B cell (primary cell): Measurements from ENCODE around the gene PLPP2. TPM values are rescaled to one million over a fixed set of nuclear protein-coding genes. Genes with fewer than 3 reads are reported as not detected.
A peak's percentile ranks its signal among the peaks of the same experiment; 100 is the strongest.

Experiments
- ATAC-seq: fragments of 200-7000 bp; cut with Tn5 transposase; one replicate; pipeline ENCODE4 v1.10.0; 2021; ENCODE audit warnings: low read depth, mild to moderate bottlenecking, moderate number of reproducible peaks, moderate library complexity
- CTCF ChIA-PET: fragments of 350-600 bp; sonication (Branson Sonifier 250); formaldehyde crosslinking; loops from one replicate; lab custom pipeline; 2021; ENCODE audit warnings: antibody characterized with exemption, inconsistent platforms; lab: Charles Lee
- POLR2A ChIA-PET: fragments of 350-600 bp; sonication (Branson Sonifier 250); formaldehyde crosslinking; loops from one replicate; lab custom pipeline; 2021; ENCODE audit warnings: antibody characterized with exemption; lab: Charles Lee
- DNase-seq: peaks from one replicate; pipeline ENCODE4 v3.0.0; 2013
- H2AFZ ChIP-seq: 2 replicates; pipeline ENCODE4 v1.6.1; 2012; ENCODE audit warnings: mild to moderate bottlenecking, low read depth, low read length; ENCODE audit not compliant: insufficient read depth, poor library complexity, severe bottlenecking
- H3K27ac ChIP-seq, 2 donors: 1 replicate in 1 of 2; 2 replicates in 1 of 2; pipeline ENCODE4 v1.5.1; 2012 to 2013; ENCODE audit warnings: low read length in 2 of 2, mild to moderate bottlenecking in 2 of 2, moderate library complexity in 1 of 2
- H3K27me3 ChIP-seq, 4 experiments: fragments of 200-600 bp in 1 of 4; sonication (generic) in 1 of 4; replicated peaks in 1 of 4; 1 replicate in 2 of 4; 2 replicates in 2 of 4; pipeline versions ENCODE4 v1.6.1 to v1.7.0; 2013 to 2016; ENCODE audit warnings: low read length in 3 of 4, mild to moderate bottlenecking in 2 of 4, mixed read lengths in 1 of 4, moderate library complexity in 1 of 4; ENCODE audit not compliant: insufficient read depth in 4 of 4, control insufficient read depth in 3 of 4; ENCODE audit errors: control extremely low read depth in 1 of 4
- H3K36me3 ChIP-seq, 2 experiments: replicated peaks in 1 of 2; 1 replicate in 1 of 2; 2 replicates in 1 of 2; pipeline versions ENCODE4 v1.6.1 to v1.7.1; 2013; ENCODE audit warnings: low read length in 1 of 2; ENCODE audit not compliant: insufficient read depth in 2 of 2, control insufficient read depth in 1 of 2; ENCODE audit errors: control extremely low read depth in 1 of 2, extremely low read depth in 1 of 2
- H3K4me1 ChIP-seq, 2 donors: fragments of 200-600 bp in 1 of 2; sonication (generic) in 1 of 2; 1 replicate in 1 of 2; 2 replicates in 1 of 2; pipeline versions ENCODE4 v1.5.1 to v1.6.1; 2013 to 2017; ENCODE audit warnings: low read length in 2 of 2; ENCODE audit not compliant: control insufficient read depth in 2 of 2, insufficient read depth in 2 of 2
- H3K4me2 ChIP-seq: replicated peaks from 2 replicates; pipeline ENCODE3; 2012; ENCODE audit warnings: mild to moderate bottlenecking, low read depth, low read length; ENCODE audit not compliant: poor library complexity, severe bottlenecking
- H3K4me3 ChIP-seq, 5 experiments: fragments of 200-600 bp in 1 of 5; sonication (generic) in 1 of 5; 1 replicate in 3 of 5; 2 replicates in 2 of 5; pipeline versions ENCODE4 v1.5.1 to v1.7.0; 2011 to 2016; ENCODE audit warnings: low read length in 4 of 5, mild to moderate bottlenecking in 4 of 5, low read depth in 2 of 5, control low read depth in 1 of 5, moderate library complexity in 1 of 5; ENCODE audit not compliant: insufficient read depth in 1 of 5; ENCODE audit errors: control extremely low read depth in 1 of 5, extremely low read depth in 1 of 5
- H3K79me2 ChIP-seq: fragments of 200-600 bp; sonication (generic); one replicate; pipeline ENCODE4 v1.6.0; 2016; ENCODE audit warnings: low read length; ENCODE audit not compliant: control insufficient read depth, insufficient read depth
- H3K9ac ChIP-seq: fragments of 200-600 bp; sonication (generic); 2 replicates; pipeline ENCODE4 v1.6.1; 2017; ENCODE audit warnings: mild to moderate bottlenecking, low read length, moderate library complexity
- H3K9me3 ChIP-seq, 3 donors: one replicate each; pipeline versions ENCODE4 v1.6.1 to v1.7.1; 2013; ENCODE audit warnings: low read length in 2 of 3; ENCODE audit not compliant: control insufficient read depth in 2 of 3, insufficient read depth in 1 of 3; ENCODE audit errors: control extremely low read depth in 1 of 3
- H4K20me1 ChIP-seq: 2 replicates; pipeline ENCODE4 v1.6.0; 2012; ENCODE audit warnings: mild to moderate bottlenecking, low read length; ENCODE audit not compliant: insufficient read depth, control insufficient read depth, poor library complexity, severe bottlenecking
- H3K27ac Mint-ChIP-seq: one replicate; pipeline ENCODE4 v1.8.0; 2021; ENCODE audit warnings: mixed read lengths
- H3K27me3 Mint-ChIP-seq: one replicate; pipeline ENCODE4 v1.8.0; 2021; ENCODE audit warnings: mixed read lengths
- H3K4me1 Mint-ChIP-seq: one replicate; pipeline ENCODE4 v1.8.0; 2021; ENCODE audit warnings: mixed read lengths
- H3K4me3 Mint-ChIP-seq: one replicate; pipeline ENCODE4 v1.8.0; 2021; ENCODE audit warnings: mixed read lengths
- H3K9me3 Mint-ChIP-seq: one replicate; pipeline ENCODE4 v1.8.0; 2022; ENCODE audit warnings: mixed read lengths; ENCODE audit not compliant: insufficient read depth
- EZH2 ChIP-seq: IDR thresholded peaks from 2 replicates; pipeline ENCODE4 v1.6.1; 2012; ENCODE audit warnings: borderline replicate concordance, low read depth, mild to moderate bottlenecking, moderate library complexity, low read length; ENCODE audit not compliant: insufficient read depth, poor library complexity, severe bottlenecking
- WGBS: methylation state at CpG from one replicate; pipeline ENCODE4 v1.1.5; 2013; ENCODE audit warnings: missing lambda C conversion rate; ENCODE audit not compliant: insufficient coverage; 5-methylcytosine and 5-hydroxymethylcytosine counted together
- intact Hi-C: fragments of 100-400 bp; cut with micrococcal nuclease; formaldehyde crosslinking; loops from one replicate; pipeline ENCODE4 v1.10.0; 2022
- polyA plus RNA-seq: library from polyadenylated mRNA; depleted of rRNA; stranded (reverse); fragments of >200 nt; gene quantifications from 2 replicates; pipeline ENCODE4 v1.2.3, GENCODE V29; 2012
- total RNA-seq, 2 donors: library from RNA; stranded (reverse); fragments of 120-200 nt in 1 of 2; gene quantifications; 1 replicate in 1 of 2; 2 replicates in 1 of 2; pipeline versions ENCODE4 v1.2.3 to v1.2.4, GENCODE V29; 2013 to 2022
- TF ChIP-seq, protein P1 (sequence below): fragments of 200-600 bp; IDR thresholded peaks from one replicate; pipeline ENCODE4 v1.8.0; 2022; ENCODE audit warnings: antibody characterized with exemption, mild to moderate bottlenecking

The PLPP2 gene
- total and polyA plus RNA-seq, 2 donors (not counting 1 experiment from before 2014, with no cell fraction given): 0.37 to 1.3 TPM

DNA sequence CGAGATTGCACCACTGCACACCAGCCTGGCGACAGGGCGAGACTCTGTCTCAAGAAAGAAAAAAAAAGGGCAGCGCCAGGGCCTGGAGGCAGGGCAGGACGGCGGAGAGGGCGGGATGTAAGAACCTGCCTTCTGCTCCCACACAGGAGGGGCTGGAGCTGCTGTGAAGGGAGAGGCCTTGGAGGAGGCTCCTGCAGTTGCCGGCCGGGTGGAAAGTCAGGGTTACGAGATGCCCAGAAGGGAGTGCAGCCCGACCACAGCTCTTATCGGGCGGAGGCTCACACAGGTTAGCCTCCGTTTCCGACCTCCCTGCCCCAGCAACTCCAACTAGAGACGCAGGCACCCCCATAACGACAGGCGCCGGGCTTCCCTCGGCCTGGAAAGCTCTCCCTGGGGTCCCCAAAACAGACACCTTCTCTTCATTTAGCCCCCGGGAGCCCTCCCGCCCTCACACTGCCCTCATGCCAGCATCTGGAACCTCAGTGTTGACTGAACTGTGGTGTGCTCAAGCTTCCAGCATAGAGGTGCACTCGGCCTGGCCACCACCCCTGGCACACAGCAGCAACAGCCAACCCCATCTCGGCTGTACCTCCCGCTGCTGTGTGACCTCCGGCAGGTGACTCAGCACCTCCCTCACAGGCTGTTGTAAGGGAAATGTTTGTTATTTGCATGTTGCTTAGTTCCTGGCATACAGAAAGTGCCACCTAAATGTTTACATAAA is 1.4 kb downstream of the PLPP2 start:
- no peak overlapping the region for H3K4me3 ChIP-seq
- no peak overlapping the region for H3K9ac ChIP-seq
- Mint-ChIP-seq H3K27ac (no peak overlapping the region), H3K4me3 (peak overlapping the region; percentile 54), H3K9me3 (no peaks in the 10 kb centered on the region), H3K27me3 (peaks cover 37% of the 10 kb centered on the region), H3K4me1 (peaks cover 11% of the 10 kb centered on the region)
- ChIA-PET CTCF (no interaction called here), POLR2A (no interaction called here)
- no peak overlapping the region for H2AFZ ChIP-seq
- peaks cover 0 to 48% (median 19%) of the 10 kb centered on the region in 4 experiments for H3K27me3 ChIP-seq
- H4K20me1 ChIP-seq: no peaks in the 10 kb centered on the region
- H3K36me3 ChIP-seq: no peaks in the 10 kb centered on the region
- TF ChIP-seq EZH2: no peak
- 68% methylated on average over 23 of the region's 26 CpGs for WGBS
- no peak overlapping the region for H3K27ac ChIP-seq
- intact Hi-C loops: no loop called here
- DNase-seq (peak; percentile 39), ATAC-seq (peak; percentile 31)
- peak overlapping the region; percentile 48 for H3K4me2 ChIP-seq
- peaks cover 0 to 24% (median 0%) of the 10 kb centered on the region in 3 donors for H3K9me3 ChIP-seq
- H3K79me2 ChIP-seq: no peaks in the 10 kb centered on the region
- H3K4me1 ChIP-seq: peaks cover 8 to 19% of the 10 kb centered on the region in 2 donors

DNA sequence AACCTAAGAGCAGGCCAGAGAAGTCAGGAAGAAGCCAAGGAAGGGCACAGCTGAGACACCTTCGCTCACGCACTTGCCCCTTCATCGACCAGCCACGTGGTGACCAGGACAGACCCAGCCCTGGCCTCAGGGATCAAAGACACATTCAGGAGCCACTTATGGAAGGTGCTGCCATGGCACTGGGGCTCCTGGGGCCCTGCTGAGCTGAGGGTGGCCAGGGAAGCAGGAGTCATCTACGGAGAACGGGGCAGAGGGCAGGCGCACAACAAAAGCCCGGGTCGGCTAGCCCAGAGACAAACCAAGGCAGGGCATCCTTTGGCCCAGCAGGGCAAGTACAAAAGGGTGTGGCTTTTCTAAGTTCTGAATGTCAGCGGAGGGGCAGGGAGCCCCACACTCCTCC is 2.3 kb downstream of the PLPP2 start:
- H3K27ac Mint-ChIP-seq: no peak overlapping the region
- CTCF ChIA-PET: no interaction called here

More for the DNA sequence above, 2.3 kb downstream of the PLPP2 start:
- POLR2A ChIA-PET: no interaction called here
- 90% methylated on average over 10 of the region's 10 CpGs for WGBS
- TF ChIP-seq, protein P1, sequence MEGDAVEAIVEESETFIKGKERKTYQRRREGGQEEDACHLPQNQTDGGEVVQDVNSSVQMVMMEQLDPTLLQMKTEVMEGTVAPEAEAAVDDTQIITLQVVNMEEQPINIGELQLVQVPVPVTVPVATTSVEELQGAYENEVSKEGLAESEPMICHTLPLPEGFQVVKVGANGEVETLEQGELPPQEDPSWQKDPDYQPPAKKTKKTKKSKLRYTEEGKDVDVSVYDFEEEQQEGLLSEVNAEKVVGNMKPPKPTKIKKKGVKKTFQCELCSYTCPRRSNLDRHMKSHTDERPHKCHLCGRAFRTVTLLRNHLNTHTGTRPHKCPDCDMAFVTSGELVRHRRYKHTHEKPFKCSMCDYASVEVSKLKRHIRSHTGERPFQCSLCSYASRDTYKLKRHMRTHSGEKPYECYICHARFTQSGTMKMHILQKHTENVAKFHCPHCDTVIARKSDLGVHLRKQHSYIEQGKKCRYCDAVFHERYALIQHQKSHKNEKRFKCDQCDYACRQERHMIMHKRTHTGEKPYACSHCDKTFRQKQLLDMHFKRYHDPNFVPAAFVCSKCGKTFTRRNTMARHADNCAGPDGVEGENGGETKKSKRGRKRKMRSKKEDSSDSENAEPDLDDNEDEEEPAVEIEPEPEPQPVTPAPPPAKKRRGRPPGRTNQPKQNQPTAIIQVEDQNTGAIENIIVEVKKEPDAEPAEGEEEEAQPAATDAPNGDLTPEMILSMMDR: no peak
- TF ChIP-seq EZH2: no peak
- Histone ChIP-seq H4K20me1 (no peaks in the 10 kb centered on the region), H3K79me2 (no peaks in the 10 kb centered on the region), H3K9ac (no peak overlapping the region), H3K36me3 (no peaks in the 10 kb centered on the region), H3K9me3 (peaks cover 0 to 21% (median 0%) of the 10 kb centered on the region in 3 donors), H3K27me3 (peaks cover 0 to 39% (median 13%) of the 10 kb centered on the region in 4 experiments), H2AFZ (no peak overlapping the region), H3K4me2 (no peak overlapping the region), H3K4me1 (peaks cover 5 to 12% of the 10 kb centered on the region in 2 donors), H3K27ac (no peak overlapping the region), H3K4me3 (no peak overlapping the region)
- H3K9me3 Mint-ChIP-seq: no peaks in the 10 kb centered on the region
- H3K4me1 Mint-ChIP-seq: peaks cover 6% of the 10 kb centered on the region
- H3K4me3 Mint-ChIP-seq: no peak overlapping the region
- DNase-seq (no peak), ATAC-seq (no peak)
- intact Hi-C loops: no loop called here
- peaks cover 30% of the 10 kb centered on the region for H3K27me3 Mint-ChIP-seq
